T-cell (primary cell): ENCODE data around the gene TMX3. TPM values are rescaled to one million over a fixed set of nuclear protein-coding genes. Genes with fewer than 3 reads are reported as not detected.

ENCODE experiments used
- ATAC-seq, 4 experiments: fragments of 200-7000 bp in 3 of 4; fragments of 150-1000 bp in 1 of 4; cut with Tn5 transposase; replicated peaks in 1 of 4; 1 replicate in 3 of 4; 2 replicates in 1 of 4; pipeline ENCODE4 v1.10.0; 2021; ENCODE audit warnings: moderate library complexity in 3 of 4, mild to moderate bottlenecking in 2 of 4, moderate number of reproducible peaks in 1 of 4
- CTCF ChIA-PET, 2 donors: fragments of 300-600 bp; sonication (Branson Sonifier 250); formaldehyde crosslinking; loops; one replicate each; lab custom pipeline; 2022; ENCODE audit warnings: antibody characterized with exemption in 2 of 2; lab: Charles Lee
- POLR2A ChIA-PET, 2 donors: fragments of 300-600 bp; sonication (Branson Sonifier 250); formaldehyde crosslinking; loops; one replicate each; lab custom pipeline; 2022; ENCODE audit warnings: antibody characterized with exemption in 2 of 2; lab: Charles Lee
- DNase-seq, 35 experiments: peaks; one replicate each; pipeline versions ENCODE4 v3.0.0 to v3.0.0-alpha.2; 2013 to 2023
- H3K27ac ChIP-seq: one replicate; pipeline ENCODE4 v1.5.1; 2013; ENCODE audit warnings: low read length
- H3K27me3 ChIP-seq, 2 experiments: replicated peaks in 1 of 2; 1 replicate in 1 of 2; 2 replicates in 1 of 2; pipeline versions ENCODE4 v1.6.1 to v1.7.0; 2013; ENCODE audit warnings: low read length in 1 of 2, mixed read lengths in 1 of 2; ENCODE audit not compliant: control insufficient read depth in 2 of 2, insufficient read depth in 2 of 2; ENCODE audit errors: extremely low read depth in 1 of 2
- H3K36me3 ChIP-seq, 2 donors: 1 replicate in 1 of 2; 2 replicates in 1 of 2; pipeline versions ENCODE4 v1.6.1 to v1.7.0; 2013; ENCODE audit warnings: low read length in 1 of 2; ENCODE audit not compliant: control insufficient read depth in 2 of 2, insufficient read depth in 1 of 2; ENCODE audit errors: extremely low read depth in 1 of 2
- H3K4me1 ChIP-seq, 2 experiments: 1 replicate in 1 of 2; 2 replicates in 1 of 2; pipeline versions ENCODE4 v1.6.1 to v1.7.0; 2013; ENCODE audit warnings: low read length in 2 of 2, mixed read lengths in 1 of 2; ENCODE audit not compliant: insufficient read depth in 2 of 2, control insufficient read depth in 1 of 2; ENCODE audit errors: extremely low read depth in 1 of 2
- H3K4me3 ChIP-seq, 2 donors: 1 replicate in 1 of 2; 2 replicates in 1 of 2; pipeline versions ENCODE4 v1.5.1 to v1.7.0; 2013; ENCODE audit warnings: mild to moderate bottlenecking in 2 of 2, low read length in 1 of 2, moderate library complexity in 1 of 2; ENCODE audit not compliant: control insufficient read depth in 1 of 2; ENCODE audit errors: extremely low read depth in 1 of 2
- H3K9me3 ChIP-seq: 2 replicates; pipeline ENCODE4 v1.7.0; 2013
- H3K27ac Mint-ChIP-seq, 2 donors: one replicate each; pipeline ENCODE4 v1.8.0; 2020 to 2021; ENCODE audit warnings: mild to moderate bottlenecking in 2 of 2, mixed read lengths in 2 of 2
- H3K27me3 Mint-ChIP-seq, 2 donors: one replicate each; pipeline ENCODE4 v1.8.0; 2021 to 2022; ENCODE audit warnings: mixed read lengths in 2 of 2
- H3K36me3 Mint-ChIP-seq: one replicate; pipeline ENCODE4 v1.8.0; 2021; ENCODE audit warnings: mixed read lengths
- H3K4me1 Mint-ChIP-seq, 3 donors: one replicate each; pipeline ENCODE4 v1.8.0; 2020 to 2022; ENCODE audit warnings: mixed read lengths in 3 of 3, mild to moderate bottlenecking in 1 of 3
- H3K4me3 Mint-ChIP-seq, 3 donors: one replicate each; pipeline ENCODE4 v1.8.0; 2020 to 2022; ENCODE audit warnings: mild to moderate bottlenecking in 3 of 3, mixed read lengths in 3 of 3, moderate library complexity in 3 of 3
- H3K9me3 Mint-ChIP-seq, 3 donors: one replicate each; pipeline ENCODE4 v1.8.0; 2020 to 2022; ENCODE audit warnings: mixed read lengths in 3 of 3
- WGBS: methylation state at CpG from one replicate; pipeline ENCODE4 v1.1.5; 2013; ENCODE audit warnings: missing lambda C conversion rate; ENCODE audit not compliant: insufficient coverage; 5-methylcytosine and 5-hydroxymethylcytosine counted together
- total RNA-seq, 35 experiments: library from RNA in 6 of 35; stranded (reverse) in 6 of 35; fragments of 120-200 nt in 1 of 35; gene quantifications; one replicate each; pipeline versions ENCODE4 v1.2.1 to v1.2.4 and lab custom pipeline; 2013 to 2026

The TMX3 gene
- total RNA-seq, 5 donors from 2014 or later (not counting 1 experiment from before 2014, with no cell fraction given): 48.6 to 62.5 (median 52.3) TPM

DNA sequence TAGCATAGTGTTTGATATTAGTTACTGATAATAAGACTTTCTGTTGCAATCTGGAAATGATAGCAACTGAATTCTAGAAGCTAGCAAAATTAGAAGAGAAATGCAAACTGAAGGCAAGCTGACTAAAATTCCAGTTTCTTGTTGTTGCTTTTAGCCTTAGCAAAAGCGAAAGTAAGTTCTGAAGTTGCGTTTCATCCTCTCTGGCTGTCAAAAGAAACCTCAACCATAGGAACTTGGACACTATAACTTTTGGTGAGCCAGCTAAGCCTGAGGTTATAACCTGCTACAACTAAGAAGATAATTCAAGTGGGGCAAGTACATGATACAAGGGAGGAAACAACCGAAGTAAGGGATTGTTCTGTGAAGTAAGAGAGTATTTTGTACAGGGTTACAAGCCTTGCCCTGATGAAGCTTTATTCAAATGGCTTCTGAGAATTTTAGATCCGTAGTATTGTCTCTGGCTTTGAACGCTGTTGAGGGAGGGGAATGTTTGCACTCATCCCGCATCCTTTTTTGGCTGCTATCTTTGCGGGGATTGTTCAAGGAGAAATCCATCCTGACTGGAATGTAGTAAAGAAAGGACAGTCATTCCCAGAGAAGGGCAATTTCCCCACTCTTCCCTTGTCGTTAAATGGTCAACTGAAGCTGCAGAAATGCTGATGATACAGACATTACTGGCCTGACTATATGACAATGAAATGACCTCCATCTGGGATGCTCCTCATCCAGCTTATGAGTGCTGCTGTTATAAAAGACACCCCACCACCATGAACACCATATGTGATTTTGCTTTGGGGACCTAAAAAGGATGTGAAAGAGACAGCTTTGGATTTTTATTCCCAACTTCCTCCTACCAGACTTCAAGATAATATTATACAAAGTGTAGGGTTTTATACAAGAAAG is 7.0 kb upstream of the TMX3 start:
- Mint-ChIP-seq H3K27me3 (no peaks in the 10 kb centered on the region), H3K9me3 (no peaks in the 10 kb centered on the region), H3K27ac (peak overlapping the region; percentile 95 to 98), H3K4me1 (peaks cover 27 to 31% (median 29%) of the 10 kb centered on the region in 3 donors), H3K4me3 (peak overlapping the region; percentile 77 to 83 (median 77)), H3K36me3 (peaks cover 13% of the 10 kb centered on the region)
- peaks cover 4% of the 10 kb centered on the region in 2 experiments for H3K4me1 ChIP-seq
- H3K27me3 ChIP-seq: no peaks in the 10 kb centered on the region
- ChIA-PET POLR2A (interaction anchor here (0.5 to 0.6 kb wide), 4 partner anchors 173 to 1496 kb away, joined by 3 read pairs; no protein-coding TSS in a partner anchor), CTCF (interaction anchor here (0.5 to 0.6 kb wide), 3 partner anchors 13 to 1374 kb away, joined by 3 to 4 read pairs (median 3); no protein-coding TSS in a partner anchor)
- H3K27ac ChIP-seq: peak overlapping the region; percentile 57
- no peaks in the 10 kb centered on the region for H3K9me3 ChIP-seq
- peak in 2 of 35 experiments; percentile 12 to 54 for DNase-seq
- 0% methylated on average over 1 of the region's 8 CpGs for WGBS
- H3K36me3 ChIP-seq: peaks cover 0 to 5% of the 10 kb centered on the region in 2 donors
- peak overlapping the region; percentile 19 to 30 for H3K4me3 ChIP-seq
- peak; percentile 76 to 93 (median 81) for ATAC-seq

GRCh38 chr18:68714366-68714711 is 569 bp downstream of the TMX3 start:
- WGBS: 2% methylated on average over 9 of the region's 14 CpGs
- DNase-seq: peak in 5 of 35 experiments; percentile 2 to 13 (median 6)

DNA sequence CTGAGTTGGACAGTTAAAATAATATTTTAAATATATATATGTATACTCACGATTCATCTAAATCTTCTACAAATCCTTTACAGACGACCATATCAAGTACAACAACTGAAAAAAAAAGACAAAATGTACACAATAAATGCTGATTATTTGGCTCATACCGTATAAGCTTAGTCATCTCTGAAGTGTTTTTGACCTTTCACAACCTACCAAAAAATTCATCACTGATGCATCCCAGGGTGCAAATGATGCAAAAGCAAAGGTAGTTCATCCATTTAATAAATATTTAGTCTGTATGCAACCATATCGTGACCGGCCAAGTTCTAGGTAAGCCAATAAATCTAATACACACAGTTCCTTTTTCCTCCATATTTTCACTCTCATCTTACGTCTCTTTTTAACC is 1.1 kb downstream of the TMX3 start:
- DNase-seq (no peak), ATAC-seq (no peak)
- Mint-ChIP-seq H3K27ac (peak overlapping the region; percentile 85 to 87), H3K27me3 (no peaks in the 10 kb centered on the region), H3K9me3 (no peaks in the 10 kb centered on the region), H3K4me1 (peaks cover 52 to 59% (median 54%) of the 10 kb centered on the region in 3 donors), H3K4me3 (peak overlapping the region; percentile 95 to 99 (median 99)), H3K36me3 (peaks cover 24% of the 10 kb centered on the region)
- Histone ChIP-seq H3K36me3 (peaks cover 6 to 31% of the 10 kb centered on the region in 2 donors), H3K4me1 (peaks cover 18% of the 10 kb centered on the region in 2 experiments), H3K27me3 (no peaks in the 10 kb centered on the region), H3K27ac (no peak overlapping the region), H3K4me3 (peak overlapping the region; percentile 77 to 95), H3K9me3 (no peaks in the 10 kb centered on the region)
- WGBS: 29% methylated on average over 2 of the region's 6 CpGs
- ChIA-PET CTCF (no interaction called here), POLR2A (interaction anchor here in 1 of 2 donors (0.6 kb wide), 1 partner anchor 1492 kb away, joined by 4 read pairs; no protein-coding TSS in a partner anchor)

More at GRCh38 chr18:68714366-68714711, 569 bp downstream of the TMX3 start:
- peak; percentile 1 to 8 (median 3) for ATAC-seq
- ChIA-PET POLR2A (interaction anchor here in 1 of 2 donors (0.6 kb wide), 2 partner anchors 63 to 1492 kb away, joined by 3 to 4 read pairs; no protein-coding TSS in a partner anchor), CTCF (no interaction called here)
- Mint-ChIP-seq H3K36me3 (peaks cover 23% of the 10 kb centered on the region), H3K4me1 (peaks cover 48 to 54% (median 53%) of the 10 kb centered on the region in 3 donors), H3K27me3 (no peaks in the 10 kb centered on the region), H3K9me3 (no peaks in the 10 kb centered on the region), H3K4me3 (peak overlapping the region; percentile 95 to 99 (median 99)), H3K27ac (peak overlapping the region; percentile 85 to 87)
- peak overlapping the region; percentile 58 for H3K27ac ChIP-seq
- no peaks in the 10 kb centered on the region for H3K9me3 ChIP-seq
- H3K4me3 ChIP-seq: peak overlapping the region; percentile 77 to 95
- peaks cover 18% of the 10 kb centered on the region in 2 experiments for H3K4me1 ChIP-seq
- H3K27me3 ChIP-seq: no peaks in the 10 kb centered on the region
- H3K36me3 ChIP-seq: peaks cover 6 to 27% of the 10 kb centered on the region in 2 donors

- no peaks in the 10 kb centered on the region for H3K9me3 ChIP-seq
- peaks cover 18% of the 10 kb centered on the region in 2 experiments for H3K4me1 ChIP-seq
- H3K27ac Mint-ChIP-seq: peak overlapping the region in 1 of 2 donors; percentile 55
- DNase-seq (no peak), ATAC-seq (no peak)
- H3K27me3 Mint-ChIP-seq: no peaks in the 10 kb centered on the region
- no peak overlapping the region for H3K4me3 ChIP-seq
- no peaks in the 10 kb centered on the region for H3K27me3 ChIP-seq
- H3K4me3 Mint-ChIP-seq: peak overlapping the region; percentile 65 to 95 (median 72)
- peaks cover 59 to 64% (median 59%) of the 10 kb centered on the region in 3 donors for H3K4me1 Mint-ChIP-seq
- H3K36me3 Mint-ChIP-seq: peaks cover 29% of the 10 kb centered on the region
- no peak overlapping the region for H3K27ac ChIP-seq
- H3K36me3 ChIP-seq: peaks cover 6 to 36% of the 10 kb centered on the region in 2 donors
- POLR2A ChIA-PET: interaction anchor here in 1 of 2 donors (0.5 kb wide), 2 partner anchors 10 to 11 kb away, joined by 3 read pairs; no protein-coding TSS in a partner anchor
- WGBS: no CpG with 5 or more reads among the region's 4 CpGs
- no peaks in the 10 kb centered on the region for H3K9me3 Mint-ChIP-seq
- CTCF ChIA-PET: no interaction called here
Measured at GRCh38 chr18:68713131-68713530, 1.8 kb downstream of the TMX3 start.

- Mint-ChIP-seq H3K36me3 (peaks cover 59% of the 10 kb centered on the region), H3K9me3 (no peaks in the 10 kb centered on the region), H3K4me3 (no peak overlapping the region), H3K4me1 (peaks cover 68 to 85% (median 73%) of the 10 kb centered on the region in 3 donors), H3K27me3 (no peaks in the 10 kb centered on the region), H3K27ac (no peak overlapping the region)
- Histone ChIP-seq H3K9me3 (no peaks in the 10 kb centered on the region), H3K27me3 (no peaks in the 10 kb centered on the region), H3K27ac (no peak overlapping the region), H3K36me3 (peaks cover 6 to 55% of the 10 kb centered on the region in 2 donors), H3K4me1 (peaks cover 0 to 7% of the 10 kb centered on the region in 2 experiments), H3K4me3 (no peak overlapping the region)
- WGBS: no CpG with 5 or more reads among the region's 2 CpGs
- no peak for DNase-seq
- ChIA-PET POLR2A (no interaction called here), CTCF (no interaction called here)
- no peak for ATAC-seq
Measured at GRCh38 chr18:68707646-68708045, 7.3 kb downstream of the TMX3 start.

DNA sequence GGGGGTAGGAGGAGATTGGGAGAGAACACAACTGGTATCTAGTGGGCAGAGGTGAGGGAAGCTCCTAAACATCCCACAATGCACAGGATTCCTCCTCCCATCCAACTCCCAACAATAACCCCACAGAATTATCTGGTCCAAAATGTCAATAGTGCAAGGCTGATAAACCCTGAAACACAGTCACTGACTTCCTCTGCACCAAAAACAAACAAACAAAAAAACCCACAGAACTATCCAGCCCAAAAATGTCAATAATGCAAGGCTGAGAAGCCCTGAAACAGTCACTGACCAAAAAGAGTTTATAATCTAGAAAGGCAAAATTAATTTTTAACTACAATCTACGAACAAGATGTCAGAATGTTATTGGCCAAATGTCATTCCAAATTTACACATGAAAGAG is 9.8 kb downstream of the TMX3 start:
- no peaks in the 10 kb centered on the region for H3K27me3 Mint-ChIP-seq
- peaks cover 59% of the 10 kb centered on the region for H3K36me3 Mint-ChIP-seq
- no CpG with 5 or more reads among the region's 1 CpG for WGBS
- Histone ChIP-seq H3K36me3 (peaks cover 0 to 52% of the 10 kb centered on the region in 2 donors), H3K27ac (no peak overlapping the region), H3K27me3 (no peaks in the 10 kb centered on the region), H3K4me1 (no peaks in the 10 kb centered on the region), H3K4me3 (no peak overlapping the region), H3K9me3 (no peaks in the 10 kb centered on the region)
- H3K9me3 Mint-ChIP-seq: no peaks in the 10 kb centered on the region
- ChIA-PET POLR2A (interaction anchor here in 1 of 2 donors (0.6 kb wide), 1 partner anchor 1252 kb away, joined by 3 read pairs; no protein-coding TSS in a partner anchor), CTCF (no interaction called here)
- H3K27ac Mint-ChIP-seq: peak overlapping the region in 1 of 2 donors; percentile 7
- H3K4me3 Mint-ChIP-seq: no peak overlapping the region
- ATAC-seq: no peak
- peaks cover 57 to 73% (median 68%) of the 10 kb centered on the region in 3 donors for H3K4me1 Mint-ChIP-seq
- no peak for DNase-seq
